SK-N-MC (cell line): ENCODE results near the gene CYSTM1.

Source experiments
- EZH2 ChIP-seq: fragments of 200-600 bp; sonication (generic); IDR thresholded peaks from one replicate; pipeline ENCODE4 v1.6.1; 2017; ENCODE audit warnings: antibody characterized with exemption
- FOXP2 ChIP-seq: optimal IDR thresholded peaks from 2 replicates; pipeline ENCODE3; 2011; ENCODE audit warnings: mild to moderate bottlenecking, moderate library complexity; ENCODE audit not compliant: insufficient read depth; ENCODE audit errors: extremely low read length, control extremely low read depth
- POLR2AphosphoS5 ChIP-seq: IDR thresholded peaks from 2 replicates; pipeline ENCODE4 v1.6.1; 2012; ENCODE audit warnings: mild to moderate bottlenecking, low read depth, low read length, borderline replicate concordance

DNA sequence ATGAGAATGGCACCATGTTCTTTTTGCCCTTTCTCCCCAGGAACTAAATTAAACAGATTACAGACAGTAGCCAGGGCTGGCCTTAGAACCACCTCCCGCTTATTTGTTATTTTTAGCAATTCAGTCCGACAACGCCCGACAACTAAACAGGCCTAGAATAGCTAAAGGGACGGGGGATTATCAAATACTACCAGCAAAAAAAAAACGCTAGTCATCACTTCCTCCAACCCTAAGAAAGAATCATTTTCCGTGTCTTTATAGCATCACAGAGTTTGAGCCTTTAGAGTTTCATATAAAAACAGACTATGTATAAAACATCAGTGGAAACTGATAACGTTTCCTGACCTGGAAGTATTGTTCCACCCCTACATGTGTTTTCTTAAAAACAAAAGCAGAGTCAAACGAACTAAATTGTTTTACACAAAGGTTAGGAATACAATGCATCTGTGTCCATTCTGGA lies 92.6 kb downstream of the CYSTM1 start:
- no peak for TF ChIP-seq EZH2
- no peak for TF ChIP-seq POLR2AphosphoS5
- no peak for TF ChIP-seq FOXP2
